GM19035 (cell line): ENCODE results near the gene MAP1LC3C.

Source experiments
- ATAC-seq: cut with Tn5 transposase; IDR thresholded peaks from one replicate; pipeline ENCODE4 v1.9.1; 2021; ENCODE audit not compliant: unreplicated experiment

Gene MAP1LC3C

DNA sequence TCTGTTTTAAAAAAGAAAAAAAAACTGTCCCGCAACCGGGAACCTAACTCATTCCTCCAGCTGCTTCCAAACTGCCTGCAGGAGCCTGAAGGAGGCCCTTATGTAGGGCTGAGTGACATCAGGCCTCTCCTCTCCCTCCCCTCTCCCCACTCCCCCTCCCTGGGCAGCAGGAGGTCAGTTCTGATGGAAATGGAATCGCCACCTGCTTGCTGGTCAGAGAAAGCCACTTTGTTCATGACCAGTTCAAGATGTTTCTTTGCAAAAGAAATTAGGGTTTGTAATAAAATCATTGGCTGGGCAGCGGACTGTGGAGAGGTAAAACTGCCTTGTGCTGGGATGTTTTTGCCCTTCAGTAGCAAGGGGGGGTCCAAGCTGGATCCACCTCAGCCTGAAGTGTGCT is at the start of gene MAP1LC3C:
MAP1LC3C (minus strand) TSS at position 73 of the 400 bp plus-strand sequence. CDS start 90 bp downstream, outside the sequence.
- no peak for ATAC-seq

- ATAC-seq = no peak
These were observed 44.3 kb upstream of the MAP1LC3C start for GRCh38 chr1:242043165-242043564.

DNA sequence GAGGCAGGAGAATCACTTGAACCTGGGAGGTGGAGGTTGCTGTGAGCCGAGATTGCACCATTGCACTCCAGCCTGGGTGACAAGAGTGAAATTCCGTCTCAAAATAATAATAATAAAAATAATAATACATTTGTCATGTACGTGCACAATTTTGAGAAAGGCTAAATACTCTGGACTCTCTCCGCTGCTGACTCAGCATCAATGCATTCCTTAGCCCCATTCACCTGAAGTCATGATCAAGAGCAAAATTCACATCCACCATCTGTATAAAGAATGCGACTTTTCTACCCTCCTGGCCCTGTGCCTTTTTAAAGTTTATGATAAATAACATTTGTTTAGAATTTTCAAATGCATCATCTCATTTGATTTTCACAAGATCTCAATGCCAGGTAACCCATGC is 35.5 kb upstream of the MAP1LC3C start:
- no peak for ATAC-seq

DNA sequence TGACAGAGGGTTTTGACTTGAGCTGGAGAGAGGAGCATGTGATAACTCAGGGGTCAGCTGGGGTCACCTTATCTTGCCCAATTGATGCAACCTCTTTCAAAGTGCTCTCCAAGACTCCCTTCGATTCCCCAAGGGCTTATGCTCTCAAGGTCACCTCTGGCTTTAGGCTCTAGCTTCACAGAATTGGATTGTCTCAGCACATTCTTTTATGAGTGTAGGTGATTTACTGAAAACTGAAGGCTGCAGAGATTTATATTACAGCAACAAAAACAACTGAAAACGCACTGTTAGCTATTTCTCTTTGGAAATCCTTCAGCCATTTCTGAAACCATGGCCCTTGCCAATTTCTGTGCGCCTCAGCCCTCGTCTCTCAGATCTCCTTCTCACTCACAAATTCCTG is 34.5 kb upstream of the MAP1LC3C start:
- no peak for ATAC-seq

GRCh38 chr1:242030071-242030470 is 31.2 kb upstream of the MAP1LC3C start:
- no peak for ATAC-seq

DNA sequence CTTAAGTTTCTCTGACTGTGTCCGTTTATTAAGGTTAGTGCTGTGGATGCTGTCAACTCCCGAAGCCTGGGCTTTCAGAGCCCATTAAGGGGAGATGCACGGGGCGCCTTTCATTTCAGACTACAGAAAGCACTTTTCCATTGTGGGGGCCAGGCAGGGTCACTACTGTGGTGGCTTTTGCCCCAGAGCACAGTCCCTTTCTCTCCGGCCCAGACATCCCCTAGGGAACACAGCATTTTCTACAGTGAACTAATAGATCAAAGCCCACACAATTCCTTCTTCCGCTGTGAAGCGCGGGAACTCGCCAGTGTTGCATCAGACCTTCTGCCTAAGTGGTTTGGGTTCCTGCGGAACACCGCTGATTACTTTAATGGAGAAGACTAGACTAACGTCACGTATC is 26.8 kb upstream of the MAP1LC3C start:
- no peak for ATAC-seq

- no peak for ATAC-seq
These were observed 24.9 kb upstream of the MAP1LC3C start for GRCh38 chr1:242023805-242024204.

- ATAC-seq = no peak
These were observed 20.1 kb upstream of the MAP1LC3C start for GRCh38 chr1:242019018-242019417.

GRCh38 chr1:242017580-242018233 is 18.8 kb upstream of the MAP1LC3C start:
- ATAC-seq = peak; percentile 66

DNA sequence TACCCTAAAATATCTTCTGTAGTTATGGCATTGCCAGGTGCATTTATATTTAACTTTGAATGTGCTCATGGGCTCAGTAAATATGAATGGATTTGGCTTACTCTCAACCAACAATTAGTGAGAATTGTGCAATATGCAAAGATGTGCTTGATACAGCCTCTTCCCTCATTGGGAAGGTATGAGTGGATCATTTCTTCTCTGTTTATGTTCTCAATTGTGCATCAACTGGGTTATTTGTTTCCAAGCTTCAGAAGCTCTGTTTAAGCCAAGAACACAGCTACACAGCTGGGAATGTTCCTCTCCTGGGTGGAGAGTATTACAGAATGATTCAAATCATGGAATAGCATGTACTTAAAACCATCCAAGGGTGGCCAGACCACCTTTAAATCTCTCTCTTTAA is 17.6 kb upstream of the MAP1LC3C start:
- no peak for ATAC-seq

GRCh38 chr1:242011894-242012660 is 13.2 kb upstream of the MAP1LC3C start:
- ATAC-seq = no peak

DNA sequence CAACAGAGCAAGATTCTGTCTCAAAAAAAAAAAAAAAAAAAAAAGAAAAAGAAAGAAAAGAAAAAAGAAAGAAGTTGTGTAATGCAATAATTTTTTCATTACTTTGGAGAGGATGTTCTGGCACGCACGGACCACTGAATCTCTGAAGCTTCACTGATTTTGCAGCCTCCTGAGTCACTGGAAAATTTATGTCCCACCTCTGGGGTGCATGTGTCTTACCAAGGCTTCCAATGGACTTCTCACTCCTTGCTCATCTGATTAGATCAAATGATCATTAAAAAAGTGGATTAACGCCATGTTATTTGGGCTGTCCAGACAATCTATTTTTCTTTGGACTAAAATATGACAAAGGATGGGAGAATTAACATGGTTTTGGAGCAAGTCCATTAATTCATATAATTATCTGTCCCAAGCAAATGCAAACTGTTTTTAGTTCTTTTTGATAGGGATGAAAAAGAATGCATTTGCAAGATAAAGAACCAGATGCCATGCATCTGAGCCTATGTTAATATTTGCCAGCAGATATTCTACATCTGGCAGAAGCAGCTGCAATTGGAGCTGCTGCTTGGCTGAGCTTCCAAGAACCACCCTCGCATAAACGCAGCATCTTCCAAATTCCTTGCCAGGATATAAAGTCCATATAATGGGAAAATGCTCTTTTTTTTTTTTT is 10.1 kb upstream of the MAP1LC3C start:
- ATAC-seq = no peak

DNA sequence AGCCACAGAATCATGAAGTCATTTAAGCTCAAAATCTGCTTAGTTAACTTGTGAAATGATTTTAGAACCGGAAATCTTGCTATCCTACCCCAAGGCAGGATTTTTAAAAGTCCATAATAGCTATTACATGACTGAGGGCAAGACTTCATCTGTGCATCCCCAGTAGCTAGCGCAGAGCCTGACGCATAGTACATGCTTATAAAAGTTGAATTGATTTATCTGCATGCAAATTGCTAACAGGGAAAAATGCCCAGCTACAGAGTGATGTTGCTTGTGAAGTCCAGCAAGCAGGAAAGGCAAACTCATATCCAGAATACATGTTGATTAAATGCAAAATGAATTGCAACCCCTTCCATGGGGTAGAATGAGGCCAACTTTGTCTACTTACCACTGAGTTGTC is 8.1 kb upstream of the MAP1LC3C start:
- ATAC-seq = no peak

DNA sequence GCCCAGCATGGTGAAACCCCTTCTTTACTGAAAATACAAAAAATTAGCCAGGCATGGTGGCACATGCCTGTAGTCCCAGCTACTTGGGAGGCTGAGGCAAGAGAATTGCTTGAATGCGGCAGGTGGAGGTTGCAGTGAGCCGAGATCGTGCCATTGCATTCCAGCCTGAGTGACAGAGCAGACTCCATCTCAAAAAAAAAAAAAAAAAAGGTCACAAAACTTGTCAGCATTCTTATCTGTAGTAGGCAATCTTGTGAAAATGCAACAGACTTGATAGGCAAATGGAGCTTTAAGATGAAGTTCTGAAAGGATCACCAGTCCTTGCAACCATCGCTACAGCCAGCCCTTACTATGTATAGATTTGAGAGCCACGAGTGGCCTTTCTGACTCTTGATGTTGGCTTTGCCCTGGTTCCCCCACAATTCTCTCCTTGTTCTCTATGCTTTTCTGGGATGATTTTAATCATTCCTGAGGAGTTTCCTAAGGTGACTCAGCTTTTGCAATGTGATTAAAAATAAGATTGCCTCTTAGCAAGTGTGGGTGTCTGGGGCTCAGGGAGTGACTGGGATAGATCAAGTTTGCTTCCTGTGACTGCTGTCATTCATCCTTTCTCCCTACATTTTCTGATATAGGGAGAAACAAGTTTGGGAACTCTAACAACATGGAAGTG is 7.1 kb upstream of the MAP1LC3C start:
- no peak for ATAC-seq

DNA sequence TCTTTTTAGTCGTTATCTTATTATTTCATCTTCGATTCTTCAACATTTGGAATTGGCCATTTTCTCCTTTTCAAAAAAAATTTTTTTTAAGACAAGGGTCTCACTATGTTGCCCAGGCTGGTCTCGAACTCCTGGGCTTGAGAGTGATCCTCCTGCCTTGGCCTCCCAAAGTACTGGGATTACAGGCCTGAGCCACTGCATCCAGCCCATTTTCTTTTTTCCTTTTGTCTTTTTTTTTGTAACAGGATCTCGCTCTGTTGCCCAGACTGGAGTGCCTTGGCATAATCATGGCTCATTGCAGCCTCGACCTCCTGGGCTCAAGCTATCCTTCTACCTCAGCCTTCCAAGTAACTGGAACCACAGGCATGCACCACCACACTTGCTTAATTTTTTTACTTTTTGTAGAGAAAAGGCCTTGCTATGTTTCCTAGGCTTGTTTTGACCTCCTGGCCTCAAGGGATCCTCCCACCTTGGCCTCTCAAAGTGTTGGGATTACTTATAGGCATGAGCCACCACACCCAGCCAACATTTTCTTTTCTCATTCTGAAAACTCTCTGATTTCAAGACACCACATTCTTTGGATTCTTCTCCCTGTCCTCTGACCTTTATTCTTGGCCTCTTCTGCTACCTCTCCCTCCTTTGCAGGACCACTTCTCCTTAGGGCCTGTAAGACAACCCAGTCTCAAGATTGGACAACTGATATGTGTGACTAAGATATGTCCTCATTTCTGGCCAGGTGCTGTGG is 6.0 kb upstream of the MAP1LC3C start:
- ATAC-seq = no peak

- ATAC-seq = no peak
These were observed 3.6 kb upstream of the MAP1LC3C start for GRCh38 chr1:242002510-242002909.

GRCh38 chr1:242002072-242002471 is 3.2 kb upstream of the MAP1LC3C start:
- ATAC-seq = no peak

DNA sequence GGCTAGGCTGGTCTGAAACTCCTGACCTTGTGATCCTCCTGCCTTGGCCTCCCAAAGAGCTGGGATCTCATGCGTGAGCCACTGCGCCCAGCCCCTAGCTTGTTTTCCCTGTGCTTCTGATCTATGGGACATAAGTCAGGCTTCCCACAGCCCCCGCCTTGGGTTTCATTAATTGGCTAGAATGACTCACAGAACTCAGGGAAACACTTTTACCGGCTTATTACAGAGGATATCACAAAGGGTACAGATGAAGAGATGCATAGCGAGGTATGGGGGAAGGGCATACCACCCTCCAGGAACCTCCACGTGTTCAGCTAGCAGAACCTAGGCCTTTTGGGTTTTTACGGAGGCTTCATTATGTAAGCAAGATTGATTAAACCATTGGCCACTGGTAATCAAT is 1.5 kb upstream of the MAP1LC3C start:
- ATAC-seq = no peak

- ATAC-seq = peak; percentile 88
These were observed 431 bp downstream of the MAP1LC3C start for GRCh38 chr1:241998412-241998921.

DNA sequence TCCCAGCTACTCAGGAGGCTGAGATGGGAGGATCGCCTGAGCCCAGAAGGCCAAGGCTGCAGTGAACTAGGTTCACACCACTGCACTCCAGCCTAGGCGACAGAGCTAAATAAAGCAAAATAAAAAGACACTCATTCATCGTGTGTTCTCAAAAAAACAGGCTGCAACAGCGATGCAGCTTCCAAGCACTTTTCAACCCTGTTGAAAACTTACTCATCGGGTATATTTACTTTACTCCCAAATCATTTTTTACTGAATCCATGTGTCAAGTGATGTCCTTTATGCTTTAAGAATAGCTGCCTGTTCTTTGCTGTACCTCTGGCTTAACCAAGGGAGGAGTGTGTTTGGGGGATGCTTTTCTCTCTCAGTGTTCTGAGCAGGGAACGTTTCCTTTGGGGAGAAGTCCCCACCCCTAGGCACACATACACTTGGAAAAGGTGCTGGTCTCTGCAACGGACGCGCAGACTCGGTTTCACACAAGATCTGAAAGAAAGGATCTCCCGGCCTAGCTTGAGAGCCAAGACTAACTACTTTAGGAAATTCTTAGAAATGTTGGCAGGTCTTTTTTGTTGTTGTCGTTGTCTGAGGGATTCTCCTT is 1.4 kb downstream of the MAP1LC3C start:
- ATAC-seq = no peak
